Fibroblast of mammary gland (primary cell): ENCODE results near the gene DGAT2L6.
A peak's percentile ranks its signal among the peaks of the same experiment; 100 is the strongest.

Experiments used
- DNase-seq: peaks from one replicate; pipeline ENCODE4 v3.0.0-alpha.2; 2010; ENCODE audit warnings: low read depth
- H3K4me3 ChIP-seq: 2 replicates; pipeline ENCODE4 v1.5.1; 2011; ENCODE audit warnings: low read depth, mild to moderate bottlenecking, low read length, moderate library complexity; ENCODE audit not compliant: control insufficient read depth
- CTCF ChIP-seq: conservative IDR thresholded peaks from 2 replicates; pipeline ENCODE4 v1.5.1; 2011; ENCODE audit warnings: low read depth, low read length, inconsistent platforms; ENCODE audit not compliant: control insufficient read depth, insufficient read depth

DGAT2L6 gene

GRCh38 chrX:70138622-70139021, 38.7 kb upstream of the DGAT2L6 start:
- DNase-seq = no peak
- H3K4me3 ChIP-seq = no peak overlapping the region

GRCh38 chrX:70139736-70140135, 37.5 kb upstream of the DGAT2L6 start:
- no peak for DNase-seq
- no peak for TF ChIP-seq CTCF
- no peak overlapping the region for H3K4me3 ChIP-seq

More at GRCh38 chrX:70138622-70139021, 38.7 kb upstream of the DGAT2L6 start:
- TF ChIP-seq CTCF = no peak

GRCh38 chrX:70141373-70141772, 35.9 kb upstream of the DGAT2L6 start:
- TF ChIP-seq CTCF = no peak
- DNase-seq = no peak
- H3K4me3 ChIP-seq = no peak overlapping the region

GRCh38 chrX:70166601-70167590, 10.4 kb upstream of the DGAT2L6 start:
- H3K4me3 ChIP-seq = no peak overlapping the region
- DNase-seq = peak; percentile 60
- no peak for TF ChIP-seq CTCF

- peak; percentile 73 for DNase-seq
- no peak for TF ChIP-seq CTCF
- no peak overlapping the region for H3K4me3 ChIP-seq
Observed at GRCh38 chrX:70168238-70169188, 8.8 kb upstream of the DGAT2L6 start.

- no peak for DNase-seq
- no peak for TF ChIP-seq CTCF
- H3K4me3 ChIP-seq = no peak overlapping the region
Observed at GRCh38 chrX:70169281-70169680, 8.0 kb upstream of the DGAT2L6 start.
